Measurements from ENCODE around the gene GTPBP3. TPM values are rescaled to one million over a fixed set of nuclear protein-coding genes. Genes with fewer than 3 reads are reported as not detected.
A peak's percentile ranks its signal among the peaks of the same experiment; 100 is the strongest.

Gene GTPBP3
- total RNA-seq, 1 donor from 2014 or later, result 11.5 TPM

DNA sequence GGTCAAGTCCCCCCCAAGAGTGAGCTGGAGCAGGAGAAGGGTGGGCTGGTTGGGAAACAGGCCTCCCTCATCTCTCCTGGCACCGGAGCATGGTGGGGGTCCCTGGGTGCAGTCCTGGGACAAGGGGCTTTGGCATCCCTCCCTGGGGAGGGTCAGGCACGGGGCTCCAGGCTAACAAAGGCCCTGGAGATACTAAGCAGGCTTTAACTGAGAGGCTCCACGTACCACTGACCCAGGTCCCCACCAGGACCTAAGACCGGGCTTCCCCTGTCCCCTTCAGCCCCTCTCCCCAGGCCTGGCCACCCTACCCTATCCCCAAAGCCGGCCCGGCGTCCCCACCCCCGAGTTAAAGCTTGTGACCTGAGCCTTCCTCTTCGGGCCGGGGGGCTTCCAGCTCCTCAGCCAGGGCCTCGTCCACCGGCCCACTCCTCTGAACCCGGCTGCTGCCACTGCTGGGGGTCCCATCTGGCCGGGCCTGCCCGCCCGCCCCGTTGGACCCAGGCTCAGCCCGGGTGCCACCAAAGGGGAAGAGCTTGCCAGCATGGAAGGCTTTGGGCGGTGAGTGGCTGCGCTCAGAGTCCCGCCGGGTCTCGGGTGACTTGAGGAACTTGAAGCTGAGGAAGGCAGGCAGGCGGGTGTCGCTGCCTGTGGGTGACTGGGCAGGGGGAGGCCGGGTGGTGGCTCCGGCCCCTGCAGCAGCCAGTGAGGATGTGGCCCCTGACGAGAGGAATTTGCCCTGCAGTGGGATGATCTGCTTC is 12.8 kb upstream of the GTPBP3 start:
- ATAC-seq (no peak), DNase-seq (ENCODE audit: missing footprints) (no peak)
- intact Hi-C loops (cut with DNase I), result no loop called here

DNA sequence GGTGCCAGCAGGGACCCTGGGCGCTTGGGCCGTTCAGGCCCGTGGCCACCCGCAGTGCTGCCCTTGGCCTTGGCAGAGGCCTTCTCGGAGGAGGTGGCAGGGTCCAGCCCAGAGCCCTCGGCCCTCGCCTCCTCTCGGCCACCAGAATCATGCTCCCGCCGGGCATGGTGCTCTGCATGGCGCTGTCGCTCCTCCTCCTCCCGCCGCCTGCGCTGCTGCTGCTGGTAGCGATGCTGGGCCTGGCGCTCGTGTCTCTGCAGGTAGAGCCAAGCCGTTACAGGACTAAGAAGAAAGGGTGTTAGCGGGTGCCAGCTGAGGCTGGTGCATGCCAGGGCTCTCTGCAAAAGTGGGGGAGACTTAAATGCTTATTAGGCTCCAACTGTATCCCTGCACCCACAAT is 12.2 kb upstream of the GTPBP3 start:
- intact Hi-C loops (cut with DNase I), result no loop called here
- ATAC-seq (no peak), DNase-seq (ENCODE audit: missing footprints) (no peak)

DNA sequence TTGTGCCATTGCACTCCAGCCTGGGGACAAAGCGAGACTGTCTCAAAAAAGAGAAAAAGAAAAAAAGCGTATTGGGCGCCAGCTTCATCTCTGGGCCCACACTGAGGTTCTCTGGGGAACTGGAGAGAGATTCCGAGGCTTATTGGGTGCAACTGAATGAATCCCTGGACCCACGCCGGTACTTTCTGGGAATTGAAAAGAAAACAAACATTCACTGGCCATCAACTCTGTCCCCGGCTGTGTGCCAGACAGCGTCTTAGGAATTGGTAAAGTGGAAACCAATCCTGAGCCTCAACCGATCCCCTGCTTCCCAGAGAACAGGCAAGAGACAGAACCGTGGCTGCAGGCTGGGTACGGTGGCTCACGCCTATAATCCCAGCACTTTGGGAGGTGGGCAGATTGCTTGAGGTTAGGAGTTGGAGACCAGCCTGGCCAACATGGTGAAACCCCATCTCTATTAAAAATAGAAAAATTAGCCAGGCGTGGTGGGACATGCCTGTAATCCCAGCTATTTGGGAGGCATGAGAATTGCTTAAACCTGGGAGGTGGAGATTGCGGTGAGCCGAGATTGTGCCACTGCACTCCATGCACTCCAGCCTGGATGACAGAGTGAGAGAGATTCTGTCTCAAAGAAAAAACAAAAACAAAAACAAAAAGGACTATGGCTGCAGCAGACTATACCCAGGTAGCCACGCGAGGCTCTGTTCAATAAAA is 11.3 kb upstream of the GTPBP3 start:
- intact Hi-C loops (cut with DNase I), result no loop called here
- peak; percentile 11 for ATAC-seq
- DNase-seq (ENCODE audit: missing footprints), result peak; percentile 67

DNA sequence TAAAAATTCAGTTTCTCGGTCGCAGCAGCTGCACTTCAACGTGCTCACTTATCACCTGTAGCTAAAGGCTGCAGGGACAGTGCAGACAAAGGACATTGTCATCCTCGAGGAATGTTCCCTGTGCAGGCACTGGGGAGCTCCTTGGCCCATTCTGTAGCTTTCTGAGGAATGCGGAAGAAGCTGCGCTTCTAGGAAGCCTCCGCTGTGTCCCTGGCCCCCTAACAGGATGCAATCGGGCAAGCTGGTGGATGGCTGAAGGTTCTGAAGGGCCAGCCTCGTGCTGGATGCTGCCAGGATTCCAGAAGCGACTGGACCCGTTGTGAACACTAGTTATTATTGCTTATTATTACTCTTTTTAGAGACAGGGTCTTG is 10.8 kb upstream of the GTPBP3 start:
- no peak for ATAC-seq
- no peak for DNase-seq (ENCODE audit: missing footprints)
- intact Hi-C loops (cut with DNase I), result no loop called here

DNA sequence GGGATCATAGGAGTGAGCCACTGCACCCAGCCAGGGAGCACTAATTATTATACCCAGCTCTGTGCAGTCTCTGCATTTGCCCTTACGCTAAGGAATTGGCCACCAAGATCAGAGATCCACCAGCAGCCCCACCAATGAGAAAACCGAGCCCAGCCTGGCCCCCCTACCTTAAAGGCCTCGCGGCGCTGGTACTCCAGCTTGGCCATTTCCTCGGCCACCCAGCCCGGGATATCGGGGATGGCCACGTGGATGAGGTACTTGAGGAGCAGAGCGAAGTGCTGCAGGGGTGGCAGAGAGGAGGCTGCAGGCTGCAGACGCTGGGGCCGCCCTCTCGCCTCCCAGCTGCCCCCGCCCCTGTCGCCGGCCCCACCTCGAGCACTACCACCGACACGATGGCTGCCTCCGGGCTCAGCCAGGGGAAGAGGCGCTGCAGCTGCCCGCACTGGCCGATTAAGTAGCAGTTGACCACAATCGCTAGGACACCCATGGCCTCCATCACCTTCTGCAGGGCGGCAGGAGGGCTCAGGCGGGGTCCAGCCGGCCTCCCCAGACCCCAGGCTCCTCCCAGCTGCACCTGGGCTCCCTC is 10.2 kb upstream of the GTPBP3 start:
- peak; percentile 37 for DNase-seq (ENCODE audit: missing footprints)
- ATAC-seq, result no peak
- intact Hi-C loops (cut with DNase I), result no loop called here

DNA sequence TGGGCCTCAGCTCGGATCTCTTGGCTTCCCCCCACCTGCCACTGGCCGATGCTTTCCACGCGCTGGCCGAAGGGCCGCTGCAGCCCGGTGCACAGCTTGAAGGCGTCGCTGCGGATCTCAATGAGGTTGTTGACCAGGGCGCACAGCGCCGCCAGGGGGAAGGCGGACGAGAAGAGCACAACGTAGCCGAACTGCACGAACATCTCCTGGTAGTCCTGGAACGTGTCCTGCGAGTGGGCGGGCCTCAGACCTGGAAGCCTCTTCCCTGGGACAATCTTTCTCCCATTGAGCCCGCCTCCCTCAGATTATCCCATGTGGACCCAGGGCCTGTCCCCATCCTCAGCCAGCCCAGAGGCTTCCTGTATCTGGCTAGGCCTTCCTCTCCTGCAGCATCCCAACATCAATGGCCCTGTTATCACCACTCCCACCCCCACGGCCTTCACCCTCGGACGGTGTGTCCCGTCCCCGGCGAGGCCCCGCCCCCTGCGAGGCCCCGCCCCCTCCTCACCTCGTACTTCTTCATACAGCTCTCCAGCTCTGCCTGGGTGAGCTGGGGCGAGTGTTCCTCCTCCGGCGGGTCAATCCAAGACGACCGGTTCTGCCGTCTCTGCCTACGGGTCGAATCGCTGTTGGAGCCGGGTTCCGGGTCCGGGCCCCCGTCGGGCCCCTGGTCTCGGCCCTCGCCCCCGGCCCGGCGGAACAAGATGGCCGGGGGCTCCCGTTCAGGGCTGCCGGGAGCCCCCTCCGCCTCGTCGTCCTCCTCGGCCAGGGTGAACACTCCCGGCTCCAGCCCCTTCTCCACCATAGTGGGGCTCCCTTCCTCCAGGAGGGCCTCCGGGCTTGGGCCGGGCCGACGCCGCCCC is 9.5 kb upstream of the GTPBP3 start:
- intact Hi-C loops (cut with DNase I), result no loop called here

DNA sequence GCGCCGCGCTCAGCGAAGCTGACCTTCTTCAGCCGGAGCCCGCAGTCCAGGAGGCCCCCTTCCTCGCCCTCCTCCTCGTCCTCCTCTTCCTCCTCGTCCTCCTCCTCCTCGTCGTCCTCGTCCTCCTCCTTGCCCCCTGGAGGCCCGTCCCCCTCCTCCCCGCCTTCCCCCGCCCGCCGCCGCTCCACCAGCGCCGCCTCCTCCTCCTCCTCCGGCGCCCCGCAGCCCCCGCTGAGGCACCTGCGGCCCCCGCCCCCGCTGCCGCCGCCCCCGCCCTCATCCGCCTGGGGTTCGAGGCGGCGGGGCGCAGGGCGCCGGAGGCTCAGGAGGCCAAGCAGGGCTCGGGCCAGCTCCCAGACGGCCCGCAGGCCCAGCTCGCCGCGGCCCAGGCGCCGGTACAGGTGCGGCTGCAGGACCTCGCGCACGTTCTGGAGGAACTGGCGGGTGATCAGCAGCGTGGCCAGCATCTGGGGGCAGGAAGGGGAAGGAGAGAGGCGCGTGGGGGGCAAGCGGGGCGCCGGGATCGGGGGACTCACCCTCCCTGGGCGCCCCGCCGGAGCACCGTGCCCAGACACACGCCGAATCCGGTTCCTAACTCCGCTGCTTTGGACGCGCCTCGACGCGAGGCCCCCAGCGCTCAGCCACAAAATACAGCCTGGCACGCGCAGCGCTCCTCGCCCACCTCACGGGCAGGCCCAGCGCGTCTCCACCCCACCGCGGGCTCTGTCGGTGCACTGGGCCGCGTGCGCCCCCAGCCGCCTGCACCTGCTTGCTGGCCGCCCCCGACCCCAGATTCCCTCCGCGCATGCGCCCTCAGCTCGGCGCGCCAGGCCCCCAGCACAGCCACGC is 8.6 kb upstream of the GTPBP3 start:
- DNase-seq (ENCODE audit: missing footprints), result no peak
- intact Hi-C loops (cut with DNase I), result no loop called here
- no peak for ATAC-seq

More for the DNA sequence above, 9.5 kb upstream of the GTPBP3 start:
- ATAC-seq (peak; percentile 21), DNase-seq (ENCODE audit: missing footprints) (no peak)

DNA sequence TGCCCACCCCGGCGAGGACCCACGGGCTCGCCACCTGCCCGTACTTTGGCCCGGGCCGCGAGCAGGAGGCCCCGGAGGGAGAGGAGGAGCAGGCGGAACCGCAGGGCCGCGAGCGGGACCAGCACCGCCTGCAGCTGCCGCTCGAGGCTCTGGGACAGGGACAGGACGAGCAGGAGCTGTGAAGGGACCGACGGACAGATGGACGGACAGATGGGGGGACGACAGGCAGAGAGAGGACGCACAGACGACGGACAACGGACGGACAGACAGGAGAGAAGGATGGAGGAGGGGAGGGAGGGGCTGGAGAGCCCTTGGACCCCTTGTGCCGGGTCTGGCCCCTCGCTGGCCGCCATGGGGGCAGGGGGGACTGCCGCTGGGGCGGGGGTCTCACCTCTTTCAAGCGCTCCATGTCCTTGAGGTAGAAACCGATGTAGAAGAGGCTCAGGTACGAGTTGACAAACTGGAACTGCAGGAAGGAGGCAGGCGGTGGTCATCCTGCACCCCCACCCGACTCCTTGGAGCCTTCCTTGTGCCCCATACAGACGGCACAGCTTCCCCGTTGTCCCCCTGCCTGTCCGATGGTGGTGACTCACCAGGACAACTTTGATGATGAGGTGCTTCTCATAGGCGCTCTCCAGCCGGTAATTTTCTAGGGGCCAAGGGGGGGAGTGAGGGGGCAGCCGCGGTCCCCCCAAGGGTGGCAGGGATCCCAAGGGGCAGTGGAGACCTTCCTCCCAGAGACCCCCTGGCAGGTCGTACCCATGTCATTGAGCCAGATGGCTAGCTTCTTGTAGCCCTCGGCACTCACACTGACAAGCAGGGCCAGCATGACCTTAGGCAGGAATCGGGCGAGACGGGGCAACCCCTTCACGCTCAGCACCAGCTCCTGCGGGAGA is 7.7 kb upstream of the GTPBP3 start:
- ATAC-seq, result no peak
- intact Hi-C loops (cut with DNase I), result no loop called here
- DNase-seq (ENCODE audit: missing footprints), result no peak

DNA sequence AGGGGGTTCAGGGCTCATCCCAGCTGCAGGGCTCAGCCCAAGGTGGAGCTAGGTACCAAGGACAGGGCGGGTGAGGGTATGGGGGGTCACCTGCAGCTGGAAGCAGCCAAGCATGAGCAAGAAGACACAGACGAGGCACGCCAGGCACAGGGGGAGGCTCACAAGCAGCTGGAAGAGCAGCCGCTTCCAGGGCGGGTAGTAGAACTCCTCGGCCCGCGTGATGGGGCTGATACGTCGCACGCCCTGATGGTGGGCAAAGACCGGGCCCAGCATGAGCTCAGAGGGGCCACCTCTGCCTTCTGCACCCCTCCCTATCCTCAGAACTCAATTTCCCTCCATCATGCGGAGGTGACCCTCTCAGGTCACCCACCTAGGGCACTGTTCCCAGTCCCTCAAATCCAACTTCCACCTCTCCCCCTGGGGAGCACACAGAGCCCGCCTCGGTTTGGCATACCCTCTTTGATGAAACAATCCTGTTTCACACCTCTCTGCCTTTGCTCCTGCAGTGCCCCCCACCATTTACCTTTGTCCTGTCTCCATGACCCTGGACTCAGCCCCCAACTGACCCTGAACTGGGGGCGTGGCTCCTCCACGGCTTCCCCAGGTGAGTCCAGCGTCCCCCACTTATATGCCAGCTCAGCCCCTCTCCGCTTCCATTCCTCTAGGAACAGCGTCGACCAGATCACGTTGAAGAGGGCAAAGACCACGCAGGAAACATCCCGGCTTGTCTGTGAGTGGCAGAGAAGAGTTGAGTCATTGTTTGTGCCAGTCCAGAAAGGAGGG is 6.9 kb upstream of the GTPBP3 start:
- DNase-seq (ENCODE audit: missing footprints) (no peak), ATAC-seq (no peak)
- intact Hi-C loops (cut with DNase I), result no loop called here

DNA sequence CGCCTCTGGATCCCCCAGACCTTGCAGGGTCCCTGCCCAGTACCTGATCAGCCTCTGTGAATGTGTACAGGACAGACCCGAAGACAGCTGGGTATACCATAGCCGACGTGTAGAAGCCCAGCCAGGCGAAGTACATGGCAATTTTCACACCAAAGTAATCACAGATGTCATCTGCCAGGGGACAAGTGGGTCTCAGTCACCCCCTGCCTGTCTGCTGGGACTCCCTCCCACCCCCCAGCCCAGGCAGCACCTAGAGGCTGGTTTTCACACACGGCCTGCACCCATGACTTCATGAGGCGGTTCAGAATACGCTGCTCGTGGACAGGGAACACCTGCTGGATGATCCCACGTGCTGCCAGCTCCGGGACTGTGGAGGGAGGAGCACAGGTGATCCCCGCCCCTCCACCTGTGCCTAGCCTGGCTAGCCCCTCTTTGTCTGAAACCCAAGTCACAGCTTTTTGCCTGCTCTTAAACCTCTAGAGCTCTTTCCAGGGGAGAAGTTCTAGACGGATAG is 6.3 kb upstream of the GTPBP3 start:
- ATAC-seq (no peak), DNase-seq (ENCODE audit: missing footprints) (no peak)
- intact Hi-C loops (cut with DNase I), result no loop called here

DNA sequence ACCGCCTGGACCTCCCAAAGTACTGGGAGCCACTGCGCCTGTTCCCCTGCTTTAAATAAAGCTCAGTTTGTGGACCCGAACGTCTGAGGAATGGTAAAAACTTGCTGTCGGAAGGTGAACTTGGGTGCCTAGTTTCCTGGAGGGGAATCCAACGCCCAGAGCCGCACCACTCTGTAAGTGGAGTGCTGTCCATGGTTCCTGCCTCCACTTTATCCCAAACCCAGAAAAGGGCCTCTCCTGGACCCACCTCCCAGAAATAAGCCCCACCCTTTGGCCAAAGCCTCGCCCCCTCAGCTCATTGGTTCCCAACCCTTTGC is 5.0 kb upstream of the GTPBP3 start:
- DNase-seq (ENCODE audit: missing footprints) (no peak), ATAC-seq (no peak)
- intact Hi-C loops (cut with DNase I), result no loop called here

DNA sequence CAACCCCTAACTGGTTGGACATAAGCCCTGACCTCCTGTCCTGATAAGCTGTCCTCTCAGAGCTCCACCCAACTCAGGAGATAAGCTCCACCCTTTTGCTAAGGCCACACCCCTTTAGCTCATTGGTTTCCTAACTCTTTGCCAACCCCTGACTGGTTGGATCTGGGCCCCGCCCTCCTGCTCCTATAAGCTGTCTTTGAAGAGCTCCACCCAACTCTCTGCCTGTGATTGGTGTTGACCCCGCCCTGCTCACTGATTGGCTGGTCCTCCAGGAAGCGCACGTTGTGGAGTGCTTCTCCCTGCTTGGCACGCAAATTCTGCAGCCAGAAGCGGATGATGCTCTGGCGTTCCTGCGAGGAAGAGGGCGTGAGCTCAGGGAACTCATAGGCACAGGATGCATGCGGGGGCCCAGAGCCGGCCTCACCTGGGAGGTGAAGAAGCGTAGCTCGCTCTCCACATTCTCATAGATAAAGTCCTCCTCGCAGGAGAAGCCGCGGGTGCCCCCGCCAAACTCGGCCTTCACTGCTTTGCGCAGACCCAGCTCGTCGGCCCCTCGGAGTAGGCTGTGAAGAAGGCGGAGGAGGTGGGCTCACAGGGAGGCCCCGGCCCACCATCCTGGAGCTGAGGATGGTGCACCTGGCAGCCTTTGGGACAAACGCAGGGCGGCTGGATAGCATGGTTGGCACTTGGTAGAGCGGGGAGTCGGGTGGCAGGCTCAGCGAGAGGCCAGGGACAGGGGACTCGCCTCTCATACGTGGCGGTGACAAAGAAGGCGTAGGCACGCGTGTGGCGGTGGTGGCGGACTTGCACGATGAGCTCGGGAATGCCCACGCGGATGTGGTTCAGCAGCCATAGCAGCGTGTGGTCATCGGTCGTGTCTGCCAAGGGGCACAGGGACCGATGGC is 4.4 kb upstream of the GTPBP3 start:
- no peak for ATAC-seq
- no peak for DNase-seq (ENCODE audit: missing footprints)
- intact Hi-C loops (cut with DNase I), result no loop called here

DNA sequence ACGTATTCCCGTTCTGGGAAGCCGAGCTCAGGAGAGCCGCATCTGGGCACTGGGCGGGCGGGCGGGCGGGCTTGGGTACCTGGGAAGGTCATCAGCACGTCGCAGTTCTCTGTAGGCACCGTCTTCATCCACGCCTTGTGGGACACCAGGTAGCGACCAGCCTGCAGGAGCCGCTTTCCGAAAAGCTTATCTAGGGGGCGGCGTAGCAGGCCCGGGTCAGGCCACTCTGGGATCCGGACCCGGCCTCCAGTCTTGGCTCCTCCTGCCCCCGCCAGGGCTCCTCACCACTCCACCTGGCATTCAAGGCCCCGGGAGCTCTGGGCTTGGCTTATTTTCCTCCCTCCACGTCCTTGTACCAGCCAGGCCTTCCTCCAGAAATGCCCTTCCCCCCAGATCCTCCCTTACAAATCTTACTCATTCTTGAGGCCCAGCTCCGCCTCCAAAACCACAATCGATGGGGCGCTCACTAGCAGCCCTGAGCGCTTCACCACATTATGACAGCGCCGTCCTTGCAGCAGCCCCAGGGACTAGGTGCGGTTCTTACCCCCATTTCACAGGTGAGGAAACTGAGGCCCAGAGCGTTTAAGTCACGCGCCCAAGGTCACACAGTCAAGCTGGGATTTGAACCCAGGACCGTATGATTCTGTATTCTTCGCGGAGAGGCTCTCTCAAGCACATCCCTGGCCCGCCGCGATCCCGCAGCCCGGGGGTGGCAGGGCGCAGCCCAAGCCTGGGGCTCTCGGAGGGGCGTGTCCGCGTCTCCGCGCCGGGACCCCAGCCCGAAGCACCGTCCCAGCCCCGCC is 3.5 kb upstream of the GTPBP3 start:
- no peak for DNase-seq (ENCODE audit: missing footprints)
- intact Hi-C loops (cut with DNase I), result no loop called here
- ATAC-seq, result no peak

DNA sequence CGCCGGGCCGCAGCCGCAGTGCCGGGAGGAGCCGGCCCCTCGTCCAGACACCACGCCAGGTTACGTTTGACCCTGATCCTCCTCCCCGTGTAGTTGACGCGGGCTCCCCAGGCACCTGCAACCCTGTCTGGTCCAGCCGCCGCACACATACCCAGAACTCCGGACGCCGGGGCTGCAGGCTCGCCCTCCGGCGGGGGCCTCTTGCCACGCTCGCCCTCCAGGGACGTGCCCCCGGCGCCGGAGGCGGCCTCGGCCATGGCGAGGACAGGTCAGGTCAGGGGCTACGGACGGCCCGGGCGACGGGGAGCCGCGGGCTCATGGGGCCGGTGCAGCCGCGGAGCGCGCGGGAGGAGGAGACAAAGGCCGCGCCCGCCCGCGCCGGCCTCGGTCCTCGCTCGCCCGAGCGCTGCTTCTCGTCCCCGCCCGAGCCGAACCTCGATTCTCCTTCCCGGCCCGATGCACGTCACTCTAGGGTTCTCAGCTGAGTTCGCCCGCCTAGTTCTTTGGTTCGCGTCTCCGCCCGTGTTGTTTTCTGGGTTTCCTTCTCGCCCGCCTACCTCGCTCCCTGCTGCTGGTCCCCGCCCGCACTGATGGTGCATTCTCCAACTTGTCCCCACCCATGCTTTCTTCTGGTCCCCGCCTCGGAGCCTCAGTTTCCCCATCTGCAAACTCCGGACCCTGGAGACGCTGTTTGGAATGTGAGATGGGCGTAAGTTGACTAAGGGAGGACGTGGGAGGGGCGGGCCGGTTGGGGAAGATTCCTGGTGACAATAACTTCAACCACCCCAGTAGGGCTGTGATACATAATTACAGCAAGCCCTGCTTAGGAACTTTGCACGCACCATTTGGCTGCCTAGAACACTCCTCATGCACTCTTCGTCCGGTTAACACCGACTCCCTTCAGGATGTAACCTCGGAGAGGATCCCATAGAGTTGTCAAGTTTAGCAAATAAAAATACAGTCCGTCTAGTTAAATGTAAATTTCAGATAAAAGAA is 2.6 kb upstream of the GTPBP3 start, which contains the start of gene ANO8:
Gene ANO8 (minus strand): TSS at position 442 of the 996 bp plus-strand sequence. CDS start 185 bp downstream, at position 257.
- intact Hi-C loops (cut with DNase I), result no loop called here
- DNase-seq (ENCODE audit: missing footprints) (peak; percentile 96), ATAC-seq (peak; percentile 84)
